GM12892 (cell line): ENCODE data around the gene NEK9.
"Not testable (repeated sequence)": the region's sequence is repeated elsewhere in the genome, so short reads cannot be mapped to it uniquely, and the experiment has no call there.

Source experiments
- DNase-seq: peaks from one replicate; pipeline ENCODE4 v3.0.0; 2011; ENCODE audit not compliant: insufficient read length
- FAIRE-seq: peaks from 2 replicates; lab custom pipeline; 2011; peaks lifted over from hg19 to GRCh38; lab: Jason Lieb, UNC
- POLR2A ChIP-seq: IDR thresholded peaks from 2 replicates; pipeline ENCODE4 v1.6.1; 2011; ENCODE audit warnings: low read depth, low read length, control low read depth
- POLR2AphosphoS5 ChIP-seq: IDR thresholded peaks from 2 replicates; pipeline ENCODE4 v1.6.1; 2011; ENCODE audit warnings: low read depth, low read length, control low read depth
- TAF1 ChIP-seq: IDR thresholded peaks from 2 replicates; pipeline ENCODE4 v1.6.1; 2011; ENCODE audit warnings: low read depth, mild to moderate bottlenecking, control low read depth, low read length, borderline replicate concordance

The NEK9 gene

DNA sequence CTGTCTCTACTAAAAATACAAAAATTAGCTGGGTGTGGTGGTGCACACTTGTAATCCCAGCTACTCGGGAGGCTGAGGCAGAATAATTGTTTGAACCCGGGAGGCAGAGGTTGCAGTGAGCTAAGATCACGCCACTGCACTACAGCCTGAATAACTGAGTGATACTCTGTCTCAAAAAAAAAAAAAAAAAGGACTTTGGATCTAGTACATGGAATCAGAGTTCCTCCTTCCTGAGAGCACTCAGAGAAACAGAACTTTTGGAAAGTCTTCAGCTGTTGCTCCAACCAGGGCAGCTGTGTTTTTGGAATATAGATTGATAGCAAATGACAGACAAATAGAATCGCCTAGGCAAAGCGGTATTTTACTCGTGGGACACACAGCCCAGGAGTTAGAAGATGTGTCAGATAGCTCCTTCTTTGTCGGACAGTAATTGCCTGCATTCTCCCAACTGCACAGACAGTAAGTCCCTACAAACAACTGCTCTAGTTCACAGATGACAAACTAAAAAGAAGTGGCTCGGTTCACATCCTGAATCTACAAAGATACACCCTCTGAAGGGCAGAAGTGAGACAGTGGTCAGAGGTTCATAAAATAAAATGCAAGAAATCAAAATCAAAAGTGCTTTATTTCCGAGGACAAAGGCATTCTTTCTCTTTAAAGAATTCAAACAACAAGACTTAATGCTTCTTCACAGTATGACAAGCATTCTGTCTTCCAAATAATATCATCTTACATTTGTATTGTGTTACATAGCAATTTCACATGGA, 17.1 kb upstream of the NEK9 start:
- no peak for FAIRE-seq
- TF ChIP-seq TAF1 (no peak), POLR2AphosphoS5 (no peak), POLR2A (no peak)
- DNase-seq = no peak

DNA sequence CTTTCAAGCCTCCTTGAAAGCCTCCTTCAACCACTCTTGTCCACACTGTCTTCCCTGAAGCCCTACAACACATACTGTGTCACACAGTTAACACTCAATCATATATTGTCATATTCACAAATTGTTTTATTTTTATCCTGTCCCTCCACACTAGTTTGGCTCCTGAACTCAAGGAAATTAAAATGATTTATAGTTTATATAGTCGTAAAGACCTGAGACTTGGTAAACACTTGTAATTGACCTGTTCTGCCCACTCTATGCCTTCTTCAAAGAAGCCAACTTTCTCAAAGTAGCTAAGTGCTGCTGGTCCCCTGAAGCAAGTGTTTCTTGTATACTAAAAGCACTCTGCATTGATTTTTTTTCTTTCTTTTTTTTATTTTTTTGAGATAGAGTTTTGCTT, 15.6 kb upstream of the NEK9 start:
- no peak for DNase-seq
- FAIRE-seq = no peak
- TF ChIP-seq POLR2A (no peak), TAF1 (no peak), POLR2AphosphoS5 (no peak)

DNA sequence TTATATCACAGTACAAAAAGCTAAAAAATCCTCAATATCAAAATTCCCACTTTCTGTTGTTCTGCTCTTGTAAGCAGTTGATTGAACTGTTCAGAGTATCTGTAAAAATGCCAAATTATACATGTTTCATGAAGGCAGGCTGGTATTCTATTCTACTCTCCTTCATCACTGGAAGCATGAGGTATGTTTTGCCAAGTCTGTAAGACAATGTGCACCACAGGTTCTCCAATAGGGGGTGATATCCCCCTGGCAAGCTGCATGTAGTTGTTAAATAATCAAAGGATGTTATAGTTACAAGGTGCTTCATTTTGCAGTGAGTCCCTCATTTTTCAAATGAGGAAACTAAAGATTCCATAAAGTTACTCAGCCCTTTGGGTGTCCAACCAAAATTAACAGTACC, 15.1 kb upstream of the NEK9 start:
- DNase-seq = no peak
- FAIRE-seq = peak; percentile 73
- no peak for TF ChIP-seq TAF1
- TF ChIP-seq POLR2A = no peak
- no peak for TF ChIP-seq POLR2AphosphoS5

DNA sequence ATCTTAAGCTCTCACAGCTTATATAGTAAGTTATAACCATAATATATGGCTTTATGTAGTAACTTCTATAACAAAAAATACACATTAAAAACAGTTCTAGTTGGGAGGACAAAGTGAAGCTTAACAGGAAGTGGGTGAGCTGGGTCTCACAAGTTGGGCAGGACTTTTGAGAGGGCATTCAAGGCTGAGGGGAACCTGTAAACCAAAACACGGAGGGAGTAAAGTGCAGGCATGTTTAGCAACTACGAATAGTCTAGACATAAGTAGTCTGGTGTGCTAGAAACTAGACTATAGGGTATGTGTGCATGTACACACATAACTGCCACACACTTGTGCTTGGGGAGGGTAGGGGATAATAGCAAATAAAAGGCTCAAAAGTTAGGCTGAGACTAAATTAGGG, 14.2 kb upstream of the NEK9 start:
- FAIRE-seq (peak; percentile 64), DNase-seq (no peak)
- TF ChIP-seq TAF1 = no peak
- TF ChIP-seq POLR2A = no peak
- TF ChIP-seq POLR2AphosphoS5 = no peak

DNA sequence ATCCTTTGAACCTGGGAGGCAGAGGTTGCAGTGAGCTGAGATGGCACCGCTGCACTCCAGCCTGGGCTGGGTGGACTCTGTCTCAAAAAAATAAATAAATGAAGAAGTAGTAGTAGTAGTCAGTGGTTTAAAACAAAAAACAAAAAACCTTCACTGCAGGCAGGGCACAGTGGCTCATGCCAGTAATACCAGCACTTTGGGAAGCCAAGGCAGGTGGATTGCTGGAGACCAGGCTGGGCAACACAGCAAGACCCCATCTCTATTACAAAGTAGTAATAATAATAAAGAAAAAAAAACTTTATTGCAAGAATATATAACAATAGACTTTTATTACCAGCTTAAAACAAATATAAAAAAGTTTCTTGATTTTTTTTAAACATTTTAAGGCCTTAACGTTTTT, 13.8 kb upstream of the NEK9 start:
- FAIRE-seq = no peak
- no peak for DNase-seq
- TF ChIP-seq POLR2A (no peak), POLR2AphosphoS5 (no peak), TAF1 (no peak)

DNA sequence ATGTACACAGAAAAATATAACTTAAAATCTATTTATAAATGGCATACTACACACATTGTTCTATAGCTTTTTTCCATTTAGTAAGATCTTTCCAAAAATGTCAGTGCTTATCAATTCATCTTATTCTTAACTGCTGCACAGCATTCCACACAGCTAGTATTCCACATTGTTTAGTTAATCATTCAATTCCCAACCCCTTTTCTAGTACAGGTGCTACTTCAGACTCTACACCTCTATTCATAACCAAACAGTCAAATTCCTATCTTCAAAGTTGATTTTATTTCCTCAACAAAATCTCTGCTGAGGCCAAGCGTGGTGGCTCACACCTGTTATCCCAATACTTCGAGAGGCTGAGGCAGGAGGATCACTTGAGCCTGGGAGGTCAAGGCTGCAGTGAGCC, 12.3 kb upstream of the NEK9 start:
- FAIRE-seq = no peak
- TF ChIP-seq POLR2A (no peak), POLR2AphosphoS5 (no peak), TAF1 (no peak)
- DNase-seq = no peak

DNA sequence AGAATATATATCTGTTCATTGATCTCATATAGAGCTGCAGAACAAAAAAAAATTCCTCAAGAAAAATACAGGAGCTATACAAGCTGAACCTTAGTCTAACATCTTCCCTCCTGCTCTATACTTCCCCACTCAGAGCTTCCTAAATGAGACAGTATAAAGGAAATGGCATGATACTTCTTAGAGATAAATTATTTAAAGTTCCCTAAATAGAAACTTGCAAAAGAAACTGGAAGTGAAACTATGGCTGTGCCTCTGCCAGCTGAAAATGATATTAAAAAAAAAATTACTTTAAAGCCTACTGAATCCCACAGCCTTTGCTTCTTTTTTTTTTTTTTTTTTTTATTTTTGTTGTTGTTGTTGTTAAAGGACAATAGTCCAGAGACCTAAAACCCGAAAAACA, 11.6 kb upstream of the NEK9 start:
- no peak for TF ChIP-seq POLR2A
- TF ChIP-seq POLR2AphosphoS5 = no peak
- no peak for TF ChIP-seq TAF1
- DNase-seq (no peak), FAIRE-seq (no peak)

DNA sequence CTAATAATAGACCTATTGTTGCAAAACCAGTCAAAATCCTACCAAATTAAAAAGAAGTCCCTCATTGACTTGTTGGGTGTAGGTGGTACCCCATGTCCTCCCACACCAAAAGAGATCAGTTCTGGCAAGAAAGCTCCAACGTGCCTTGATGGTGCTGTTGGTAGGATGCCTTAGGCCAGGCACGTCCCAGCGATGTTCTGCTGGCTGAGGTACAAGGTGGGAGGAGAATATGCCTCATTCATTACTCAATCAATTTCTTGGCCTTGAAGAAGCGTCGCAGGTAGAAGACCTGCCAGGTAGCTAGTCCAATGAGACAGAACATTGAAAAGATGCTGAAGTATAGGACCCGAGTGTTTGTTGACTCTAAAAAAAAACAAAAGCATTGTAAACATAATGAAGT, 7.8 kb upstream of the NEK9 start:
- DNase-seq (no peak), FAIRE-seq (no peak)
- TF ChIP-seq POLR2AphosphoS5 = no peak
- TF ChIP-seq TAF1 = no peak
- no peak for TF ChIP-seq POLR2A

DNA sequence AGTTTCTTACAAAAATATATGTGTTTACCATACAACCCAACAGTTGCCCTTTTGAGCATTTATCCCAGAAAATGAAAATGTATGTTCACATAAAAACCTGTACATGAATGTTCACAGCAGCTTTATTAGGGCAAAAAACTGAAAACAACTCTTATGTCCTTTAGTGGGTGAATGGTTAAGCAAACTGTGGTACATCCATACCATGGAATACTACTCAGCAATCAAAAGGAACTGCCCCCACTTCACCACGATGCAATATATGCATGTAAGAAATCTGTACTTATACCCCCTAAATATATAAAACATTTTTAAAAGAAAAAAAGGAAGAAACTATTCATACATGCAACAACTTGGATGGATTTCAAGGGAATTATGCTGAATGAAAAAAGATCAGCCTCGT, 6.7 kb upstream of the NEK9 start:
- no peak for DNase-seq
- TF ChIP-seq TAF1 (no peak), POLR2A (no peak), POLR2AphosphoS5 (no peak)
- FAIRE-seq = no peak

DNA sequence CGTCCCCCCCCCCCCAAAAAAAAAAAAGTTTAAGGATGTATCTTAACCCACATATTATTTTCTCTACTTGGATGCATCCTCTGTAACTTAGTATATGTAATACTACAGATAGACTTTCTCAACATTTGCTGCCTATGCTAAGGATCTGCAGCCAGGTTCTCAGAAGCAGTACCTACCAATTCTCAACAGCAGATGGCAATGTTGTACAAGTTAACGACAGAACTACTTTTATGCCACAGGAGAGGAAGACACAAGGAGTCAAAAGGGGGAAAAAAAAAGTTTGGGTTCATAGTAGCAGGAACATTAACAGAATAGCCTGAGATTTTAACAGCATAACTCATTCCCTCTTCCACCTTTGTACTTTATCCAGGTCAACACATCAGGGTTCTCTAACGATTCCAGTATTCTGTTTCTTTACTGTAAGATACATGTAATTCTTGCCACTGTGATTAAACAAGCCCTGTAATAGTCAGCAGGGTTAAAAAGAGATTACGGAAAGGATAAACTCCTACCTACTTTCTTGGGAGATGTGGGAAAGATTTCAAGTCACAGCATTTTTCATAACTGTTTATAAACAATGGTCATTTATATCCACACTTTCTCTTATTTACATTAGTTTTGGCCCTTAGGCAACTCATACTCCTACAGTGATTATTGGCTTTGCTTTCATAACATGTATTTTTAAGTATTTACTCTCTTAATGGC, 5.7 kb upstream of the NEK9 start:
- no peak for DNase-seq
- peak; percentile 91 for FAIRE-seq

DNA sequence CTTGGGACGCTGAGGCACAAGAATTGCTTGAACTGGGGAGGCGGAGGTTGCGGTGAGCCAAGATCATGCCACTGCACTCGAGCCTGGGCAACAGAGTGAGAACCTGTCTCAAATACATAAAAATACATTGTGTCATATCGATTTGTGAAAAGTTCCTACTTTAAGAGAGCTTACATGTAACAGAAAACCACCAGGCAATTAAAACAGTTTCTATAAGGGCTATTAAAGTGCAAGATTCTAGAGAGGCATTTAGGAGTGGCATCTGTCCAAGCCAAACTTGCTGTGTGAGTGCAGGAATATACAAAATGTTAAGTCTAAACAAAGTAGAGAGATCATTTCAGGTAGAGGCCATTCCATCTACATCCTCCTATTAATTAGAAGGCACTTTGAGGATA, 1.7 kb upstream of the NEK9 start:
- DNase-seq (no peak), FAIRE-seq (no peak)
- TF ChIP-seq POLR2AphosphoS5 (no peak), POLR2A (no peak), TAF1 (no peak)

More for the DNA sequence above, 5.7 kb upstream of the NEK9 start:
- TF ChIP-seq POLR2AphosphoS5 = no peak
- no peak for TF ChIP-seq TAF1
- TF ChIP-seq POLR2A = no peak

DNA sequence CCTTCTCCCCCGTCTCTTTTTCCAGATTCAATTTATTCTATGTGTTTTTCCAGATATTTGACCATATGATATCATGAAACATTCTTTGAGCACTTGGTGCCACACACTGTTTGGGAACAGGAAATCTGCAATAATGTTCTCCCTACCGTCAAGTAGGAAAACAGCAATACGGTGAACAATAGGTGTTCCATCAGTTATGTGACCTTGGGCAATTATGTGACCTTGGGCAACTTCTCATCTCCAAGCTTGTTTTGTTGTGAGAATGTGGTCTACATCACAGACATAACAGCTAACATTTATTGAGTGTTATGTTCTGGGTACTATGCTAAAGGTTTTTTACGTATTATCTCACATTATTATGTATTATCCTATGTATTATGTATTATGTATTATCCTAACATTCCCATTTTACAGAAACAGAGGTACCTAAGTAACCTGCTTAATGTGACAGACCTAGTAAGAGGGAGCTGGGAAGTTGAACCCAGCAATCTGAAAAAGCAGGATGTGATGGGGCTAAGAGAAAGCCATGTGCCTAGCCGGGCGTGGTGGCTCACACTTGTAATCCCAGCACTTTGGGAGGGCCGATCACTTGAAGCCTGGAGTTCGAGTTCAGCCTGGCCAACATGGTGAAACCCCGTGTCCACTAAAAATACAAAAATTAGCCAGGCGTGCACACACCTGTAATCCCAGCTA, 1.2 kb upstream of the NEK9 start:
- DNase-seq (no peak), FAIRE-seq (peak; percentile 54)
- no peak for TF ChIP-seq TAF1
- TF ChIP-seq POLR2AphosphoS5 = no peak
- no peak for TF ChIP-seq POLR2A

DNA sequence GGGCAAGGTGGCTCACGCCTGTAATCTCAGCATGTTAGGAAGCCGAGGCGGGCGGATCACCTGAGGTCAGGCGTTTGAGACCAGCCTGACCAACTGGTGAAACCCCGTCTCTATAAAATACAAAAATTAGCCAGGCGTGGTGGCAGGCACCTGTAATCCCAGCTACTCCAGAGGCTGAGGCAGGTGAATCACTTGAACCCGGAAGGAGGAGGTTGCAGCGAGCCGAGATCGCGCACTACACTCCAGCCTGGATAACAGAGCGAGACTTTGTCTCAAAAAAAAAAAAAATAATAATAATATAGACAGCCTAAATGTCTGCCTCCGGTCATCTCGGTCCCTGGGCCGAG, 599 bp upstream of the NEK9 start:
- not testable (repeated sequence) for FAIRE-seq, DNase-seq

DNA sequence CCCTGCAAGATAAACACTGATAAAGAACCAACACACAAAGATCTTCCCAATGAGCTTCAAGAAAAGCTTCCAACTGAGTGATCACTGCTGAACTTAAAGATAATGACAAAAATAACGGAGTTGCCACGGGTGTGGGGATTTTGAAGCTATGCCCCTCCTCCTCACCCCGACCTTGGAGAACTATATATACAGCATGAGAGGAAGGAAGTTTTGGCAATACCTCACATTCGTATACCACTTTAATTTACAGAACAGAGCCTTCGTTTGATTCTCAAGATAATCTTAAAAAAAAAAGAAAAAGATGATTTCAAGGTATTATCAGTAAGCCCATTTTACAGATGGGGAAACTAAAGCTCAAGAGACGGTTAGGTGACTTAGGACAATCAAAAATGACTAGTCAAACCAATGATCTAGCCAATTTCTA, 715 bp downstream of the NEK9 start:
- no peak for FAIRE-seq
- no peak for TF ChIP-seq TAF1
- no peak; the same call in 1 of the 2 replicates for TF ChIP-seq POLR2A
- TF ChIP-seq POLR2AphosphoS5 = no peak

More for the DNA sequence above, 715 bp downstream of the NEK9 start:
- no peak for DNase-seq
